ENCODE data around the gene ATP11A.
"Not testable (repeated sequence)": the region's sequence is repeated elsewhere in the genome, so short reads cannot be mapped to it uniquely, and the experiment has no call there.

Gene ATP11A

DNA sequence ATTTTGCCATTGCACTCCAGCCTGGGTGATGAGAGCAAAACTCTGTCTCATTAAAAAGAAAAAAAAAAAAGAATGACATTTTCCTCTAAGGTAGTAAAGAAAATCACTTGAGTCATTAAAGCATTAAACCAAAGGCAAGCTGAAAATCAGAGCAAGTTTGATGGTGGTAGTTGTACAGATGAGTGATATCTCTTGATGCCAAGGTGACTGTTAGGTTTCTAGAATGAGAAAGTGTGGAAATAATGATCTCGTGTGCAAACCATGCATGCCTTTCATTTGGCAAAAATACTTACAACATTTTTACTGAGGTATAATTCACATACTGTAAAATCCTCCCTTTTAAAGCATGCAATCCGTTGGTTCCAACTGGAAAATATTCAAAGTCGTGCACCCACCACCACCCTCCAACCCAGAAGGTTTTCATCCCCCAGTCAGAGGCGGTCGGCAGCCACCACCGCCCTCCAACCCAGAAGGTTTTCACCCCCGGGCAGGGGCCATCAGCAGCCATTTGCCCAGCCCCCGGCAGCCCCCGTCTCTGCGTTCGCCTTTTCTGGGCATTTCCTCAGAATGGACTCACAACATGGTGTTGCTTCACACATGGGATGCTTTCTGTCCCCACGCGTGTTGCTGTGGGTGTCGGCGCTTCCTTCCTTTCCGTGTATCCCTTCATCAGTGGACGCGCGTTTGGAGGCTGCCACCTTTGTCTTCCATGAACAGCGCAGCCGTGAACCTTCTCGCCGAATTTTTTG, 90.2 kb downstream of the ATP11A start:
- no peak for DNase-seq

- no peak for DNase-seq
These were observed 91.4 kb downstream of the ATP11A start for GRCh38 chr13:112781287-112781686.

DNA sequence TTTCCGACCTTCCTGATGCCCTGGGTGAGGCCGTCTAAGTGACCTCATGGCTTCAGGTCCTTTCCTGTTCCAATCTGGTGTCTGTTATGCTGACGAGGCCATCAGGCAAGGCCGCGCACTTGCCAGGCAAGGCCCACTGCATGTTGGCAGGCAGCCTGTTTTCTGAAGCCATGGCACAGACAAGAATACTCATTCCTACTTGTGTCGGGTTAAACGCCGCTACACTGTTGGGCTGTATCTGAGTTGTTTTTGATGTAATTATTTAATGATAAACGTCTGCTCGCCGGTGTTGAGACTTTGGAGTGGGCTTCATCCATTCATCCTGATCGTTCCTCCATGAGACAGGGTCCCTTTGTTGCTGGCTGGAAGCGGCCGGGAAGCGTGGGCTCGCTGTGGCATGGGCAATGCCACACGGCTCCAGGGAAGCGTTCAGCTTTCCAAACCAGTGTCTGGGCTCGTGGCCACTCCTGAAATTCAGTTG, 92.1 kb downstream of the ATP11A start:
- DNase-seq: no peak

DNA sequence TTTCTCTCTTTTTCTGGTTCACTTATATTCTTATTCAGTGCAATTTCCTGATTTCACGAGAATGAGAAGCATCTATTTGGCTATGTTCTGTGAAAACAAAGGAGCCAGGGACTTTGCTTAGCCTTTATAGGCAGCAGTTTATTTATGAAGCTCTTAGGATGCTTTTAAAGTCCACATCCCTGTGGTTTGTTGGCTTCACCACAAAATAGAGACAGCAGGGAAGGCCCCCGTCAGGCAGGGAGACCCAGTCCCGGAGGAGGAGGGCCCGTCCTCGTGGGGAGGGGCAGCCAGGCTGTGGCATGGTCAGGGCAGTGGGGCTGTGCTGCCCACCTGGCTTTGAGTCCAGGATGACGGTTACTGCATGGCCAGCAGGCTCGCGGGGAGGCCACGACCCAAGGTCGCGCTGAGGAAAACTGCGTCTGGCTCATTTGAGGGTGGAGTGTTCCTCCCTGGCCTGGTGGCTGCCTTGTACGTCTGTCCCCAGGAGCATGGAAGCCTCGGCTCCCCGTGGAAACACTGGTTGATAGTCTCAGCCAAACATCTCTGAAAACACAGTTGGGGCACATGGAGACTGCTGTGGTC, 92.7 kb downstream of the ATP11A start:
- DNase-seq: no peak

- no peak for DNase-seq
These were observed 93.5 kb downstream of the ATP11A start for GRCh38 chr13:112783135-112783977.

DNA sequence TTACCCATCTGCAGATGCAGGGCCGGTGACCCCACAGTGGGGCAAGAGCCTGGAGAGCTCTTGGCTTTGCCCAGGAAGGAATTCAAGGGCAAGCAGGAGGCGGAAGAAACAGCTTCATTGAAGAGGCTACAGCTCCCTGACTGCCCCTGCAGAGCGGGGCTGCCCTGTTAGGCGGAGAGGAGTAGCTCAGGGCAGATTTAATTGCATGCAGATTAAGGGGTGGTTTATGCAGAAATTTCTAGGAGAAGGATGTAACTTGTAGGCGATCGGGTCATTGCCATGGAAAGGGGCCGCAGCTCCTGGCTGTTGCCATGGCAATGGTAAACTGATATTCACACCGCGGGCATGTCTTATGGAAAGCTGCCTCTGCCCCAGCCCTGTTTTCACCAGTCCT, 94.1 kb downstream of the ATP11A start:
- no peak for DNase-seq

GRCh38 chr13:112784811-112785482, 95.1 kb downstream of the ATP11A start:
- no peak for DNase-seq

DNA sequence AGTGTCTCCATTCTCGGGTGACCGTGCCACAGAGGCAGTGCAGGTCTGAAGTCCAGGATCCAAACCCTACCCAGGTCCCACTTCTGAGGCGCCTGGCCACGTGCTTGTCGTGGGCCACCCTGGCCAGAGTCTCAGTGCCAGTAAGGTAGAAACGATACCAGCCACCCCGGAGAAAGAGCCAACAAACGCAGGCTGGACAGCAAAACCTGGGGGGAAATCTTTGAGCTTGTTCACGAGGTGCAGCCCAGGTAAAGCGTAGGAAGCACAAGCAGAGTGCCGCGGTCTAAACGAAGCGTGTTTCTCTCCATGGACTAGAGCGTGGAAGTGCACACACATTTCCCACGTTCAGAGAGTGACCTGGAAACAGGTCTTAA, 95.6 kb downstream of the ATP11A start:
- DNase-seq: no peak

DNA sequence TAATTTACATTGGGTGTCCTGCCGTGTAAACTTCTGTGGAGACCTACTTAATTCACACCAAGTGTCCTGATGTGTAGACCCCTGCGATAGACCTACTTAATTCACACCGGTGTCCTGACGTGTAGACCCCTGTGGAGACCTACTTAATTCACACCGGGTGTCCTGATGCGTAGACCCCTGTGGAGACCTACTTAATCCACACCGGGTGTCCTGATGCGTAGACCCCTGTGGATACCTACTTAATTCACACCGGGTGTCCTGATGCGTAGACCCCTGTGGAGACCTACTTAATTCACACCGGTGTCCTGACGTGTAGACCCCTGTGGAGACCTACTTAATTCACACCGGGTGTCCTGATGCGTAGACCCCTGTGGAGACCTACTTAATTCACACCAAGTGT, 97.0 kb downstream of the ATP11A start:
- DNase-seq: not testable (repeated sequence)

DNA sequence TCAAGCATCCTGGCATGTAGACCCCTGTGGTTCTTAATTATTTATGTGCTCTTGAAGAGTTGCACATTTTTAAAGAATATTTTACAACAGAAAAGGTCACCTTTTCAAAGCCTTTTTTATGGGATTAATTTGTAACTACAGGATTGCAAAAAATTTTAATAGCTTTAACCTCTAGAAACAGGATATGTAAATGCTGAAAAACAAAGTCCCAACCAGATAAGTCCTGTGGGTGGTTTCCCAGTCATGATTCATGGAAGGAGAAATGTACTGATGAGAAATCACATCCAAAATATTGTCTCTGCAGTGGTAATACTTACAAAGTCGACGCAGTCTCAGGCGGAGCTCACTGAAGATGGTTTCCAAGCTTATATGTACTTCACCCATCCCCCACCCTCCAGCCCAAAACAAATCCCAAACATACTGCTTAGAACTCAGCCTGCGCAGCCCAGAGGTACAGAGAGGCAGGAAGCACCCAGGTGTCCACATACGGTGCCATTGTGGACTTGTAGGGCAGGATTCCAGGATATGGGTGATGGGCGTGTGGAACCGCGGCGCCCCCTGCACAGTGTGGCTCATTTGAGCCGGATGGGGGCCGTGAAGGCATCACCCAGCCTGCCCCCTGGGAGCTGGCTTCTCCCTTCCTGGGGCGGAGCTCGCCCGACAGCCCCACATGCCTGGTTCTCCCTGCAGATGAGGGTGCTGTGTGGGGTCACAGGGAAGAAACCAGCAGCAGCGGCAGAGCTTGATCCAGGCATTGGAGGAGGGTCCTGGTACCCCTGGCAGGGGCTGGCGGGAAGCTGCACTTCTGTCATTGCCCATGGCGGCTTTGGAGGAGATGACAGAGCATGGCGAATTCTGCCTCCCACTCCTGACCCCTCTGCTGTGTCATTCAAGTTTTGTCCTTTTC, 101.2 kb downstream of the ATP11A start:
- DNase-seq: no peak

GRCh38 chr13:112791663-112792440, 102.0 kb downstream of the ATP11A start:
- DNase-seq: no peak

- no peak for DNase-seq
These were observed 102.7 kb downstream of the ATP11A start for GRCh38 chr13:112792511-112792910.

- DNase-seq: no peak
These were observed 104.0 kb downstream of the ATP11A start for GRCh38 chr13:112793545-112794445.

GRCh38 chr13:112795277-112795676, 105.4 kb downstream of the ATP11A start:
- no peak for DNase-seq

GRCh38 chr13:112796190-112796915, 106.5 kb downstream of the ATP11A start:
- no peak for DNase-seq

GRCh38 chr13:112799394-112799793, 109.6 kb downstream of the ATP11A start:
- no peak for DNase-seq

DNA sequence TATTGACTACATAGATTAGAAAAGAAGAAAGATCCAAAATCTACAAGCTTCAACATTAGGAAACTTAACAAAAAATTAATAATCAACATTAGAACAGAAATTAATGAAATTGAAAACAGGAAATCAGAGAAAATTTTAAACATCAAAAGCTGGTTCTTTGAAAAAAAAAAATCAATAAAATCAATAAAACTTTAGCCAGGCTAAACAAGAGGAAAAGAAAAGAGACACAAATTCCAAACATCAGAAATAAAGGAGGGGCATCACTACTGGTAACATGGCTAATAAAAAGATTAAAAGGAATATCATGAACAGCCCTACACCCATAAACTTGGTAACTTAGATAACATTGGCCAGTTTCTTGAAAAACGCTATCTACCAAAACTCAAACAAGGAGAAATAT, 110.2 kb downstream of the ATP11A start:
- DNase-seq: no peak

DNA sequence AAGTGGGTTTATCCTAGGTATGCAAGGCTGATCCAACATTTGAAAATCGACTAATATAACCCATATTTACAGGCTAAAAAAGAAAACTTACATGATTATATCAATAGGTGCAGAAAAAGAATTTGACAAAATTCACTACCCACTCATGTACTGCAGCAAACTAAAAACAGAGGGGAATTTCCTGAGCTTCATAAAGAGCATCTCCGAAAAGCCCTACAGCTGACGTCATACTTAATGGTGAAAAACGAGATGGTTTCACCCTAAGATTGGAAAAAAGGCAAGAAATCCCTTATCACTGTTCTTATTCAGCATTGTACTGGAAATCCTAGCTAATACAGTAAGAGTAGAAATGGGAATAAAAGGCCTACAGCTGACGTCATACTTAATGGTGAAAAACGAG, 111.0 kb downstream of the ATP11A start:
- DNase-seq: not testable (repeated sequence)

DNA sequence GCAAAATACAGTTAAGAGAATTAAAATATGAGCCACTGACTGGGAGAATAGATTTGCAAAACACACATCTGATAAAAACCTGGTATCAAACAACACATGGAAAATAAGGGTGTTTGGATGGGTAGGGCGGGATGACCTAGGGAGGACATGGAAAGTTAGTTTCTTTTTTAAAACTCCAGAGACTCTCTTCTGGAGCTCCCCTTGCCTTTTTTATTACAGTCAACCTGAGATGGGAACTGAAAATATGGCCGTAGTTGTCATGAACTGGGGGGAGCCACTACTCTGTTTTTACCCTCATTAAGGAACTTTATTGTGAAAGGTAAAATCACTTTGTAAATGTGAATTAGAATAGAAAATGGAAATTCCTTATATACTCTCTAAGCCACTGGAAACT, 113.0 kb downstream of the ATP11A start:
- no peak for DNase-seq

DNA sequence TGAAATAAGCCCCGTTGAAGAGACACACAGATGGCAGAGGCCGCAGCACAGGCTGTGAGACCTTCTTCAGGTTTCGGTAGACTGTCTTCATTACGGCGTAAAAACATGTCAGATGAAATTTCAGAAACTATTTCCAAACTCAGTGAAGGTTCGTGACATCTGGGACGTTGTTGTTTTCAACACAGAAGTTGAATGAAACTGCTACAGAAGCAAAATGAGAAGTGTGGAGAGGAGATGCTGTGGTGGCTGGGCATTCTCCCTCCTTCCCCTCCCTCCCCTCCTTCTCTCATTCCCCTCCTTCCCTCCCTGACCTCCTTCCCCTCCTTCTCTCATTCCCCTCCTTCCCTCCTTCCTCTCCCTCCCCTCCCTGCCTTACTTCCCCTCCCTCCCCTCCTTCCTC, 113.6 kb downstream of the ATP11A start:
- DNase-seq: no peak

Measured in stimulated activated CD8-positive, alpha-beta memory T cell treated with anti-CD3 and anti-CD28 coated beads, Interleukin-4, amount 100 ng/mL, for 48 hours (primary cell).